Endothelial cell of umbilical vein (primary cell): ENCODE measurements around the gene TTYH2. TPM values are rescaled to one million over a fixed set of nuclear protein-coding genes. Genes with fewer than 3 reads are reported as not detected.

Source experiments
- BruUV-seq: library from RNA; stranded (reverse); fragments of 400-500 nt; replicated peaks from 2 replicates; lab custom pipeline; 2021; lab: Mats Ljungman, UMichigan
- CTCF ChIA-PET: fragments of 300-600, 350-600 bp; sonication (Branson Sonifier 250); formaldehyde crosslinking; loops from one replicate; lab custom pipeline; 2021; ENCODE audit warnings: antibody characterized with exemption, inconsistent platforms; lab: Charles Lee
- POLR2A ChIA-PET: fragments of 300-600, 350-600 bp; sonication (Branson Sonifier 250); formaldehyde crosslinking; loops from one replicate; lab custom pipeline; 2021; ENCODE audit warnings: antibody characterized with exemption, inconsistent platforms; lab: Charles Lee
- DNase-seq: peaks from one replicate; pipeline ENCODE4 v3.0.0-alpha.2; 2011; ENCODE audit warnings: low read depth, low spot score
- FAIRE-seq: peaks from 2 replicates; lab custom pipeline; 2011; peaks lifted over from hg19 to GRCh38; lab: Jason Lieb, UNC
- H2AFZ ChIP-seq: 2 replicates; pipeline ENCODE4 v1.6.0; 2012; ENCODE audit warnings: low read depth, low read length, control low read depth, inconsistent platforms
- H3K27ac ChIP-seq: 2 replicates; pipeline ENCODE4 v1.5.1; 2011; ENCODE audit warnings: low read depth, mild to moderate bottlenecking, control low read depth, low read length, moderate library complexity; ENCODE audit not compliant: insufficient read depth
- H3K27me3 ChIP-seq, 2 experiments: 2 replicates each; pipeline versions ENCODE4 v1.6.0 to v1.6.1; 2011; ENCODE audit warnings: low read length in 2 of 2, mixed read lengths in 1 of 2; ENCODE audit not compliant: control insufficient read depth in 2 of 2, insufficient read depth in 2 of 2
- H3K36me3 ChIP-seq, 2 experiments: 2 replicates in 1 of 2; 3 replicates in 1 of 2; pipeline ENCODE4 v1.5.1; 2011; ENCODE audit warnings: low read length in 2 of 2, mild to moderate bottlenecking in 1 of 2, moderate library complexity in 1 of 2; ENCODE audit not compliant: control insufficient read depth in 2 of 2, insufficient read depth in 2 of 2; ENCODE audit errors: extremely low read depth in 1 of 2
- H3K4me1 ChIP-seq: 3 replicates; pipeline ENCODE4 v1.5.1; 2011; ENCODE audit warnings: mild to moderate bottlenecking, low read length; ENCODE audit not compliant: control insufficient read depth, insufficient read depth; ENCODE audit errors: extremely low read depth
- H3K4me2 ChIP-seq: 2 replicates; pipeline ENCODE4 v1.6.1; 2011; ENCODE audit warnings: low read length, control low read depth, mixed read lengths; ENCODE audit not compliant: insufficient read depth
- H3K4me3 ChIP-seq, 3 experiments: fragments of 200-600 bp in 1 of 3; sonication (generic), shearing (Covaris generic) in 1 of 3; replicated peaks in 1 of 3; 2 replicates each; pipeline ENCODE4 v1.5.1; 2011 to 2016; ENCODE audit warnings: control low read depth in 3 of 3, low read length in 3 of 3, mild to moderate bottlenecking in 2 of 3, inconsistent platforms in 1 of 3, low read depth in 1 of 3, moderate library complexity in 1 of 3; ENCODE audit not compliant: insufficient read depth in 1 of 3
- H3K79me2 ChIP-seq: 2 replicates; pipeline ENCODE4 v1.6.0; 2012; ENCODE audit warnings: low read length, inconsistent platforms; ENCODE audit not compliant: control insufficient read depth, insufficient read depth
- H3K9ac ChIP-seq: replicated peaks from 2 replicates; pipeline ENCODE3; 2011; ENCODE audit warnings: low read length, control low read depth; ENCODE audit not compliant: insufficient read depth; ENCODE audit errors: extremely low read depth
- H3K9me1 ChIP-seq: replicated peaks from 3 replicates; pipeline ENCODE4 v1.6.0; 2011; ENCODE audit warnings: mild to moderate bottlenecking, low read length; ENCODE audit not compliant: control insufficient read depth, insufficient read depth; ENCODE audit errors: extremely low read depth
- H3K9me3 ChIP-seq: replicated peaks from 2 replicates; pipeline ENCODE4 v1.5.1; 2012; ENCODE audit warnings: low read length, inconsistent platforms; ENCODE audit not compliant: control insufficient read depth, insufficient read depth
- H4K20me1 ChIP-seq: replicated peaks from 2 replicates; pipeline ENCODE3; 2011; ENCODE audit warnings: mild to moderate bottlenecking, low read length; ENCODE audit not compliant: control insufficient read depth, insufficient read depth; ENCODE audit errors: extremely low read depth
- CTCF ChIP-seq, 2 donors: IDR thresholded peaks; 1 replicate in 1 of 2; 2 replicates in 1 of 2; pipeline ENCODE4 v1.5.1; 2011; ENCODE audit warnings: low read length in 2 of 2, mild to moderate bottlenecking in 2 of 2, moderate library complexity in 2 of 2, control low read depth in 1 of 2, inconsistent platforms in 1 of 2, low read depth in 1 of 2; ENCODE audit not compliant: insufficient read depth in 1 of 2; ENCODE audit errors: extremely low read depth in 1 of 2
- EZH2 ChIP-seq: IDR thresholded peaks from 2 replicates; pipeline ENCODE4 v1.6.1; 2012; ENCODE audit warnings: borderline replicate concordance, low read depth, mild to moderate bottlenecking, moderate library complexity, low read length, inconsistent platforms; ENCODE audit not compliant: severe bottlenecking
- FOS ChIP-seq: IDR thresholded peaks from 2 replicates; pipeline ENCODE4 v1.6.1; 2011; ENCODE audit warnings: mild to moderate bottlenecking, low read length, moderate library complexity, borderline replicate concordance; ENCODE audit not compliant: insufficient read depth
- GATA2 ChIP-seq: IDR thresholded peaks from 2 replicates; pipeline ENCODE4 v1.7.0; 2011; ENCODE audit warnings: low read depth, mild to moderate bottlenecking, moderate library complexity, mixed read lengths, low read length; ENCODE audit not compliant: insufficient read length, insufficient read depth
- JUN ChIP-seq: IDR thresholded peaks from 2 replicates; pipeline ENCODE4 v1.6.1; 2011; ENCODE audit warnings: borderline replicate concordance, low read depth; ENCODE audit not compliant: insufficient read length, insufficient read depth
- MAX ChIP-seq: IDR thresholded peaks from 2 replicates; pipeline ENCODE4 v1.6.1; 2011; ENCODE audit not compliant: insufficient read depth, insufficient read length
- MYC ChIP-seq: IDR thresholded peaks from one replicate; pipeline ENCODE4 v1.6.1; 2011; ENCODE audit warnings: mild to moderate bottlenecking, low read depth, low read length
- POLR2A ChIP-seq: IDR thresholded peaks from 2 replicates; pipeline ENCODE4 v1.6.1; 2012; ENCODE audit warnings: low read depth, mild to moderate bottlenecking, control low read depth, low read length
- POLR2AphosphoS5 ChIP-seq: IDR thresholded peaks from 2 replicates; pipeline ENCODE4 v1.6.1; 2012; ENCODE audit warnings: low read depth, mild to moderate bottlenecking, control low read depth, low read length, moderate library complexity; ENCODE audit not compliant: insufficient read depth
- dilution Hi-C: fragments of 300-500 bp; cut with MboI; formaldehyde crosslinking; loops from one replicate; pipeline ENCODE4 v1.15.0; 2019; ENCODE audit warnings: low sequenced_read_pairs; ENCODE audit not compliant: extremely low pct_ligation_motif_present
- intact Hi-C: fragments of 100-400 bp; cut with micrococcal nuclease; formaldehyde crosslinking; loops from one replicate; pipeline ENCODE4 v1.10.0; 2022
- polyA plus RNA-seq, 4 experiments: library from polyadenylated mRNA; depleted of rRNA in 3 of 4; stranded (reverse) in 3 of 4; unstranded in 1 of 4; fragments of >200 nt; gene quantifications; 2 replicates each; pipeline versions ENCODE4 v1.2.1 to v1.2.3, GENCODE V29; 2011 to 2012; ENCODE audit warnings: missing spikeins in 1 of 4
- total RNA-seq: library from RNA; stranded (reverse); gene quantifications from 2 replicates; pipeline ENCODE4 v1.2.3, GENCODE V29; 2021

Gene TTYH2
- total and polyA plus RNA-seq, 2 donors (not counting 3 experiments of a cell fraction or from before 2014, with no cell fraction given): 0.75 to 2.0 TPM

- Histone ChIP-seq H3K27me3 (no peaks in the 10 kb centered on the region), H3K9ac (no peak overlapping the region), H3K9me1 (no peaks in the 10 kb centered on the region), H3K36me3 (no peaks in the 10 kb centered on the region), H2AFZ (no peak overlapping the region), H3K27ac (no peak overlapping the region), H3K9me3 (no peaks in the 10 kb centered on the region), H4K20me1 (no peaks in the 10 kb centered on the region), H3K4me3 (no peak overlapping the region), H3K79me2 (no peaks in the 10 kb centered on the region), H3K4me1 (no peaks in the 10 kb centered on the region), H3K4me2 (no peak overlapping the region)
- ChIA-PET CTCF (no interaction called here), POLR2A (no interaction called here)
- DNase-seq (no peak), FAIRE-seq (no peak)
- dilution Hi-C loops: no loop called here
- BruUV-seq: no TSS peak
- intact Hi-C loops: no loop called here
- TF ChIP-seq MYC (no peak), GATA2 (no peak), CTCF (IDR thresholded peaks at IDR 0.05; ENCODE audit: extremely low read depth in 1 of 2, insufficient read depth in 1 of 2, low read depth in 1 of 2, low read length in 2 of 2) (no peak), EZH2 (no peak), POLR2AphosphoS5 (no peak), MAX (no peak), JUN (no peak), FOS (no peak), POLR2A (no peak)
These were observed 63.2 kb downstream of the TTYH2 start for GRCh38 chr17:74276541-74277009.
